H4 (cell line): ENCODE measurements around the gene ARHGAP25. TPM values are rescaled to one million over a fixed set of nuclear protein-coding genes. Genes with fewer than 3 reads are reported as not detected.
"Not testable (repeated sequence)": the region's sequence is repeated elsewhere in the genome, so short reads cannot be mapped to it uniquely, and the experiment has no call there.

ENCODE experiments used
- DNase-seq: peaks from one replicate; pipeline ENCODE4 v3.0.0-alpha.2; 2015; ENCODE audit warnings: low spot score
- total RNA-seq: library from RNA; depleted of rRNA; stranded (reverse); fragments of >200 nt; shearing (Covaris generic); gene quantifications from 2 replicates; pipeline ENCODE4 v1.2.3, GENCODE V29; 2014

Gene ARHGAP25
- total RNA-seq, 1 experiment from 2014 or later: 0.56 TPM

- DNase-seq: no peak
Measured at GRCh38 chr2:68796295-68796905, 61.8 kb downstream of the ARHGAP25 start.

GRCh38 chr2:68798569-68798968 is 64.0 kb downstream of the ARHGAP25 start:
- no peak for DNase-seq

DNA sequence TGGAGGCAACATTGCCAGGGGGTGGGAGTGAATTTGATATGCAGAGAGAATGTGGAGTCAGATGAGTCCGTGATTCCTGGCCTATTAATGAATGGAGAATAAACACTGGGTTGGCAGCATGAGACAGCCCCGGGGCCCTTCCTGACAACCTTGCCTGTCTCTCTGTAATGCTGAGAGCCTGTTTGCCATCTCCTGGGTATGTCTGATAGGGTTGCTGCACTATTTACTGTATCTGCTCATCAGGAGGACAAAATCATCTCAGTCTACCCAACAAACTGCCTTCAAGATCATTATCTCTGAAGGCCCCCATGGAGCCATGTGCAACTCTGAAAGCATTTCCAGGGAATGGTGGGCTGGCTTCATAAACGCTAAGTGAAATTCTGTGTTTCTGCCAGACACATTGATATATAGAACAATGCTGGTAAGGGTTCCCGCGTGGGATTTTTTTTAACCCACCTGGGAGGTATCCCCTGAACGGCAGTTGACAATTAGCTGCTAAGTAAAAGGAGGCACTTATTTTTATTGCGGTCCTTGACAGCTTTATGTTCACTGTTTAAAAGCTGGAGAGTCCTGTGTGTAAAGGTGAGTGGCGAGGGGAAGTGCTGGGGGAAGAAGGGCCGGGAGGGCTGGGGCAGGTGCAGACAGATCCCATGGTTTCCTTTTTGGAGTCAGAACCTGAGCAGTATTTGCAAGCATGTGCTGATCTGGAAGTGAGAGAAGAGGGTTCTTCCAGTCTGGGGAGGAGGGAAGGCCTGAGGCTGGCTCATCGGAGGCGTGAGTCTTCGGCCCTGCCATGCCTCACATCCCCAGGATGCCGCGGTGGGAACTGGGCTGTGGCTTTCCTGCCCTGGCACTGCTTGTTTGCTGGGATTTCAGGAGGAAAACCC is 64.8 kb downstream of the ARHGAP25 start:
- no peak for DNase-seq

- no peak for DNase-seq
Measured at GRCh38 chr2:68800027-68800401, 65.4 kb downstream of the ARHGAP25 start.

- DNase-seq: no peak
Measured at GRCh38 chr2:68800517-68800916, 65.9 kb downstream of the ARHGAP25 start.

- not testable (repeated sequence) for DNase-seq
Measured at GRCh38 chr2:68802161-68802560, 67.5 kb downstream of the ARHGAP25 start.

GRCh38 chr2:68805025-68805424 is 70.4 kb downstream of the ARHGAP25 start:
- DNase-seq: no peak

DNA sequence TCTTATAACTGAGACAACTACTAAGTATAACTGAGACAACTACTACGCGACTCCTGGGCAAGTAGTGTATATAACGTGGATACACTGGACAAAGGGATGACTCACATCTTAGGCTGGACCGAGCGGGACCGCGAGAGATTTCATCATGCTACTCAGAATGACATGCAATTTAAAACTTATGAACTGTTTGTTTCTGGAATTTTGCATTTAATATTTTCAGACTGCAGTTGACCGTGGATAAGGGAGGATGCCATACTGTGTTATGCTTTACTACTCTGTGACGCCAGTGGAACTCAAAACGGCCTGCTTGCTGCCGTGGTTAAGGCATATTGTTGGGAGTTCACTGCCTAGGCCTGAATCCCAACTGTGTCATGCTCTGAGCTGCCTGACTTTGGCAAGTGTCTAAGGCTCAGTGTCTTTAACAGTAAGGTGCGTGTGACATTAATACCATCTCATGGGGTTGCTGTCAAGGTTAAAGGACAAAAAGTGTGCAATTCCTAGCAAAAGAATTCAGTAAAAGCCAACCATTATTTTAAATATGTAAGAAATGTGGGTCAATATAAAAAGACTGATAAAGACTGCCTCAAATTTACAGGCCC is 72.0 kb downstream of the ARHGAP25 start:
- peak; percentile 73 for DNase-seq

- peak; percentile 19 for DNase-seq
Measured at GRCh38 chr2:68807821-68808266, 73.2 kb downstream of the ARHGAP25 start.

GRCh38 chr2:68809324-68810240 is 75.0 kb downstream of the ARHGAP25 start:
- no peak for DNase-seq

- DNase-seq: no peak
Measured at GRCh38 chr2:68811364-68811763, 76.8 kb downstream of the ARHGAP25 start.

DNA sequence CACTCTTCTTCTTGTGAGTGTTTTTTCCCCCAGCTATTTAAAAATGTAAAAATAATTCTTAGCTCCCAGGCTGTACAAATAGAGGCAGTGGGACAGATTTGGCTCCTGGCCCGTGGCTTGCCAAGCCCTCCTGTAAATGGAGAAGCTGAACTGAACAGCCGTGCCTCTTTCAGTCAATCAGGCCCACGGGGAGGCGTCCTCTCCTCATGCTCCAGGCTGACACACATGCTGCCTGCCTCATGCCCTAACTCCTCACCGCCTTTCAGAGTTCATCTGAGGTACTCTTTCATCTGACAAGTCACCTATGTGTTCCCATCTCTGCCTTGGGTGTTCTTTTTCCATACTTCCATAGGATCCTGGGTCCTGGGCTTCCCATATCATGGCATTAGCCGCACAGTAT is 77.6 kb downstream of the ARHGAP25 start:
- DNase-seq: no peak

DNA sequence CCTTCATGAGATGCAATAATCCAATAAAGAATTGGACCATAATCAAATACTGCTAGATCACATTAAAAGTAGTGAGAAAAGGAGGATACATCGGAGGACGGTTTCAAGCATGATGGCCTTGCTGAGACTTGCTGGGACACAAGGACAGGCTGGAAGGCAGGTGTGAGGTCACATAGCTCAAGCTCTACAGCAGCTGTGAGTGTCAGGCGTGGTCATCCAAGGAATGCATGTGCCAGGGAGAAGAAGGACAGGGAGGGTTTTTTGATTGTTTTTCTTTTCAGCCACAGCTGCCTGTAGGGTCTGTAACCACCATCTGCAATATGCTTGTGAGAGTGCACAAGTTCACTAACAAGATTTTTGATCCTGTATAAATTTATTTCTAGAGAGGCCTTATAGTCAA is 79.0 kb downstream of the ARHGAP25 start:
- no peak for DNase-seq

- no peak for DNase-seq
Measured at GRCh38 chr2:68817306-68817705, 82.7 kb downstream of the ARHGAP25 start.

DNA sequence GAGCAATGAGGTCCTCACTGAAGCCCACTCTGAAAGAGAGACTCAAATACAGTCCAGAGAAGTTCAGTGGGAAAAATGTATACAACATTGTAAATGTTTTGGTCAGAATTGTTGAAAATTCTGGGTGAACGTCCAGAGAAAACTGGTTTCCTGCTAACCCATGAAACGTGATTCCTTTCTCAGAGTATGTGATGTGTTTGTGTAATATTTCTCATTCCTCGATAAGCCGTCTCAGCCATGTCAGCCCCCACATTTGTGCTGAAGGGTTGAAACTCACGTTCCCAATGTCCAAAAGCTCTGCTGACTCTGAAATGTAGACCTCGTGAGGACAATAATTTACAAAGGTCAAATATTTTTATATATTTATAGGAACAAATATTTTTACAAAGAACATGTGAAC is 84.9 kb downstream of the ARHGAP25 start:
- no peak for DNase-seq

GRCh38 chr2:68822207-68822872 is 87.7 kb downstream of the ARHGAP25 start:
- DNase-seq: no peak

DNA sequence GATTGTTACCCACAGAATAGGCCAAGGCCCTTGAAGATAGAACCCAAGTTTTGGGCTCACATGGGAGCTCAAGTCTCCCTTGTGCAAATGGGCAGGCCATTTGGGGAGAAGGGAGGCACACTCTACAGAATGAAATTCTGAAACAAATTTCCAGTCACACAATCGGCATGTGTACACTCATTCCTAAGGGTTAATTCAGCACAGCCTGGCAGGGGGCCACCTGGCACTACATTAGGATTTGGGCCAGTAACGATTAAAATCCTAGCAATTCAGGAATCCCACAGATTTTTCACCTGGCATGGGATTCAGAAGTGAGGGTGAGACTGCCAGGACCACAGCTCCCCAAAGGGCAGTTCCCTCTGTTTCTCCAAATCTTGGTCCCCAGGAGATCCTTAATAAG is 90.2 kb downstream of the ARHGAP25 start:
- DNase-seq: no peak

DNA sequence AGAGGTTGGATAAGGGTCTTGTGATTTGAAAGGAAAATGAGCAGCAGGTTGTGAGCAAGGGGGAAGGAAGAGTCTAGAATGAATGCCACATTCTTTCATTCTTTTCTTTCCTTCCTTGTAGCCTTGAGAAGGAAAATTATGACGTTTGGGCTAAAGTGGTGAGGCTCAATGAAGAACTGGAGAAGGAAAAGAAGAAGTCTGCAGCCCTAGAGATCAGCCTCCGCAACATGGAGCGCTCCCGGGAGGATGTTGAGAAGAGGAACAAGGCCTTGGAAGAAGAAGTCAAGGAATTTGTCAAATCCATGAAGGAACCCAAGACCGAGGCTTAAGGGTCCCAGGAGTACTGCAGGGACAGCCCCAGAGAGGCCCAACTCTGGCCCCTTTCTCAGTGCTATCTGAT is 91.3 kb downstream of the ARHGAP25 start:
- no peak for DNase-seq

DNA sequence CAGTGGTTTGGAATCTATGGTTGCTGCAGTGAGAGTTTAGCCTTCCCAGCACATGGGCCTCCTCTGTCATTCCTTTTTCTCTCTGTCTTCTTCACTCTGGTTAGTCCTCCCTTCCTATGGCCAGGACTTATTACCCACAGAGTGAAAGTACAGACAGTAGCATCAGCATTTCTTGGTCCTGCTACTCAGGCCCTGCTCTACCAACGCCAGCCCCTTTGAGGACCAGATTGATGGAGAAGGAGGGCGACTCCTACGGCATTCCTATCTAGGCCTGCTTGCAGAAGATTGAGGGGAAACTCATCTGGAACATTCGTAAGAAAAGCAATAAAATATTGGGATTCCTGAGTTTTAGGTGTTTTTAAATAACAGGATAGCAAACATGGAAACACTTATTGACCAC is 93.1 kb downstream of the ARHGAP25 start:
- no peak for DNase-seq

- DNase-seq: peak; percentile 98
Measured at GRCh38 chr2:68828887-68829708, 94.5 kb downstream of the ARHGAP25 start.
